Smooth muscle cell of bladder (primary cell): ENCODE measurements around the gene ARHGAP12. TPM values are rescaled to one million over a fixed set of nuclear protein-coding genes. Genes with fewer than 3 reads are reported as not detected.

Source experiments
- total RNA-seq: library from RNA; depleted of rRNA; stranded (reverse); fragments of >200 nt; gene quantifications from 2 replicates; pipeline ENCODE4 v1.2.3, GENCODE V29; 2014

ARHGAP12 gene, protein sequence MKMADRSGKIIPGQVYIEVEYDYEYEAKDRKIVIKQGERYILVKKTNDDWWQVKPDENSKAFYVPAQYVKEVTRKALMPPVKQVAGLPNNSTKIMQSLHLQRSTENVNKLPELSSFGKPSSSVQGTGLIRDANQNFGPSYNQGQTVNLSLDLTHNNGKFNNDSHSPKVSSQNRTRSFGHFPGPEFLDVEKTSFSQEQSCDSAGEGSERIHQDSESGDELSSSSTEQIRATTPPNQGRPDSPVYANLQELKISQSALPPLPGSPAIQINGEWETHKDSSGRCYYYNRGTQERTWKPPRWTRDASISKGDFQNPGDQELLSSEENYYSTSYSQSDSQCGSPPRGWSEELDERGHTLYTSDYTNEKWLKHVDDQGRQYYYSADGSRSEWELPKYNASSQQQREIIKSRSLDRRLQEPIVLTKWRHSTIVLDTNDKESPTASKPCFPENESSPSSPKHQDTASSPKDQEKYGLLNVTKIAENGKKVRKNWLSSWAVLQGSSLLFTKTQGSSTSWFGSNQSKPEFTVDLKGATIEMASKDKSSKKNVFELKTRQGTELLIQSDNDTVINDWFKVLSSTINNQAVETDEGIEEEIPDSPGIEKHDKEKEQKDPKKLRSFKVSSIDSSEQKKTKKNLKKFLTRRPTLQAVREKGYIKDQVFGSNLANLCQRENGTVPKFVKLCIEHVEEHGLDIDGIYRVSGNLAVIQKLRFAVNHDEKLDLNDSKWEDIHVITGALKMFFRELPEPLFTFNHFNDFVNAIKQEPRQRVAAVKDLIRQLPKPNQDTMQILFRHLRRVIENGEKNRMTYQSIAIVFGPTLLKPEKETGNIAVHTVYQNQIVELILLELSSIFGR
- 36.7 and 42.2 TPM in 2 replicates for total RNA-seq

DNA sequence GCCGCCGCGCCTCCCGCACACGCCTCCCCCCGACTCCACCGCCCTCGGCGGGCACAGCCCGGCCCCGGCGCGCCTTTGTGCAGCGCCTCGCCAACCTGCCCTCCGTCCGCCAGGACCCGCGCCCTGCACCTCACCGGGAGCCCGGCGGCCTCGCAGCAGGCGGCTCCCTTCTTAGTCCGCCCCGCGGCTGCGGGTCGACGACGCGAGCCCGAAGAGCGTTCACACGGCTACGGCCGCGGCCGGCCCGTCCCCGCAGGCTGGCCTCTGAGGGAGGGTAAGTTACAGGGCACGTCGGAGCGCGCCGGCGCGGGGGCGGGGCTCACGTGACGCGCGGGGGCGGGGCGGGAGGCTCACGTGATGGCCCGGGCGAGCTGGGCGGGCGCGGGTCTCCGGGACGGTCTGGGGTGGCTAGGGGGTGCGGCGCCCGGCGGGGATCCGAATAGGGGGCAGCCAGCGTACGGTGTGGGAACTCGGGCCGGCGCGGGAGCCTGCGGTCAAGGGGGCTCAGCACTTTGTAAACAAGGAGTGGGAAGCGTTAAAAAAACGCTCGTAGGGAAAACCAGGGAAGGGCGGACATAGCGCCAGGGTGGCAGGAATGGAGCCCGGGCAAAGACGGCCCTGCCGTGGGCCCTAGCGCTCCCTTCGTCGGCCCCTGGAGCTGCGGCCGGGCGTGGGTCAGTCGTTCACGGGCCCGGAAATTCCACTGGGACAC is at the start of gene ARHGAP12:
TSS of gene ARHGAP12 (minus strand) at position 283 of the 712 bp plus-strand sequence. CDS start 19,976 bp downstream, outside the sequence.

Other genes with a start within 250 kb of the ARHGAP12 start
- gene KIF5B, start 127.6 kb upstream of the ARHGAP12 start, total RNA-seq: 128 and 138 TPM in 2 replicates